HEK293 (cell line): ENCODE measurements around the gene TBL1Y.

ENCODE experiments used
- CTCF ChIA-PET: fragments of 350-600 bp; formaldehyde crosslinking; extraction: SDS; loops from one replicate; lab custom pipeline; 2021; ENCODE audit warnings: antibody characterized with exemption; lab: Yijun Ruan, JAX
- POLR2A ChIA-PET: fragments of 300-600 bp; formaldehyde crosslinking; extraction: SDS; loops from one replicate; lab custom pipeline; 2020; ENCODE audit warnings: antibody characterized with exemption, inconsistent platforms; lab: Yijun Ruan, JAX
- H3K27ac ChIP-seq: fragments of 200-500 bp; sonication (Bioruptor generic); 2 replicates; pipeline ENCODE4 v1.5.1; 2014; ENCODE audit warnings: low read depth, low read length, control low read depth, inconsistent platforms; ENCODE audit errors: extremely low read depth
- H3K36me3 ChIP-seq, 2 experiments: fragments of 200-500 bp in 1 of 2; sonication (Bioruptor generic) in 1 of 2; 1 replicate in 1 of 2; 2 replicates in 1 of 2; pipeline ENCODE4 v1.5.1; 2014 to 2017; ENCODE audit warnings: inconsistent platforms in 2 of 2, low read length in 2 of 2; ENCODE audit not compliant: control insufficient read depth in 2 of 2, insufficient read depth in 1 of 2
- H3K4me1 ChIP-seq: fragments of 200-500 bp; sonication (Bioruptor generic); 2 replicates; pipeline ENCODE4 v1.5.1; 2014; ENCODE audit warnings: mild to moderate bottlenecking, low read length, inconsistent platforms; ENCODE audit not compliant: control insufficient read depth, insufficient read depth
- H3K4me3 ChIP-seq: 2 replicates; pipeline ENCODE4 v1.5.1; 2011; ENCODE audit warnings: low read depth, mild to moderate bottlenecking, control low read depth, low read length, moderate library complexity
- H3K9me3 ChIP-seq: fragments of 200-500 bp; sonication (Bioruptor generic); 2 replicates; pipeline ENCODE4 v1.5.1; 2014; ENCODE audit warnings: low read depth, low read length, inconsistent platforms; ENCODE audit not compliant: control insufficient read depth, insufficient read depth
- BCL6B ChIP-seq: fragments of 450-650 bp; formaldehyde crosslinking; IDR thresholded peaks from 2 replicates; pipeline ENCODE4 v1.5.1; 2017; ENCODE audit warnings: missing biosample characterization, missing genetic modification characterization
- GLI2 ChIP-seq: fragments of 450-650 bp; formaldehyde crosslinking; IDR thresholded peaks from 2 replicates; pipeline ENCODE4; 2017; ENCODE audit warnings: missing biosample characterization, missing genetic modification characterization, low read depth, borderline replicate concordance
- KLF10 ChIP-seq: fragments of 450-650 bp; IDR thresholded peaks from 2 replicates; pipeline ENCODE4 v1.5.1; 2018; ENCODE audit warnings: missing biosample characterization, mild to moderate bottlenecking, missing genetic modification characterization
- PRDM1 ChIP-seq: fragments of 450-650 bp; formaldehyde crosslinking; IDR thresholded peaks from 2 replicates; pipeline ENCODE4; 2016; ENCODE audit warnings: missing biosample characterization, missing genetic modification characterization
- SALL2 ChIP-seq: fragments of 450-650 bp; formaldehyde crosslinking; IDR thresholded peaks from 2 replicates; pipeline ENCODE4 v1.5.0; 2017; ENCODE audit warnings: missing biosample characterization, mild to moderate bottlenecking, missing genetic modification characterization, borderline replicate concordance
- SP3 ChIP-seq: fragments of 450-650 bp; formaldehyde crosslinking; IDR thresholded peaks from 2 replicates; pipeline ENCODE4 v1.5.1; 2016; ENCODE audit warnings: missing biosample characterization, missing genetic modification characterization
- ZBTB49 ChIP-seq: fragments of 450-650 bp; formaldehyde crosslinking; IDR thresholded peaks from 2 replicates; pipeline ENCODE4 v1.5.1; 2016; ENCODE audit warnings: missing biosample characterization, missing genetic modification characterization, low read depth
- ZBTB7A ChIP-seq: fragments of 450-650 bp; formaldehyde crosslinking; IDR thresholded peaks from 2 replicates; pipeline ENCODE4 v1.5.1; 2016; ENCODE audit warnings: low read depth, missing biosample characterization, missing genetic modification characterization
- ZBTB8A ChIP-seq: fragments of 450-650 bp; formaldehyde crosslinking; IDR thresholded peaks from 2 replicates; pipeline ENCODE4 v1.5.1; 2016; ENCODE audit warnings: missing biosample characterization, missing genetic modification characterization
- ZEB2 ChIP-seq: fragments of 450-650 bp; formaldehyde crosslinking; IDR thresholded peaks from 2 replicates; pipeline ENCODE4 v1.5.1; 2016; ENCODE audit warnings: missing biosample characterization, missing genetic modification characterization
- ZIC2 ChIP-seq: fragments of 450-650 bp; formaldehyde crosslinking; IDR thresholded peaks from 2 replicates; pipeline ENCODE4 v1.5.1; 2016; ENCODE audit warnings: missing biosample characterization, missing genetic modification characterization
- ZNF155 ChIP-seq: fragments of 450-650 bp; formaldehyde crosslinking; IDR thresholded peaks from 2 replicates; pipeline ENCODE4 v1.5.1; 2016; ENCODE audit warnings: missing biosample characterization, missing genetic modification characterization
- ZNF214 ChIP-seq: fragments of 450-650 bp; formaldehyde crosslinking; IDR thresholded peaks from 2 replicates; pipeline ENCODE4 v1.5.1; 2017; ENCODE audit warnings: missing biosample characterization, mild to moderate bottlenecking, missing genetic modification characterization, borderline replicate concordance
- ZNF26 ChIP-seq: fragments of 450-650 bp; formaldehyde crosslinking; IDR thresholded peaks from 2 replicates; pipeline ENCODE4 v1.5.1; 2016; ENCODE audit warnings: missing biosample characterization, missing genetic modification characterization
- ZNF274 ChIP-seq, 2 experiments: fragments of 200-500 bp in 1 of 2; fragments of 450-650 bp in 1 of 2; sonication (Bioruptor generic) in 1 of 2; formaldehyde crosslinking in 1 of 2; IDR thresholded peaks; 2 replicates each; pipeline versions ENCODE4 v1.5.1 to v1.6.1; 2014 to 2016; ENCODE audit warnings: borderline replicate concordance in 1 of 2, inconsistent platforms in 1 of 2, low read length in 1 of 2, missing biosample characterization in 1 of 2, missing genetic modification characterization in 1 of 2
- ZNF37A ChIP-seq: fragments of 450-650 bp; IDR thresholded peaks from 2 replicates; pipeline ENCODE4 v1.5.1; 2018; ENCODE audit warnings: missing biosample characterization, missing genetic modification characterization
- ZNF473 ChIP-seq: fragments of 450-650 bp; formaldehyde crosslinking; IDR thresholded peaks from 2 replicates; pipeline ENCODE4 v1.5.1; 2017; ENCODE audit warnings: missing biosample characterization, missing genetic modification characterization
- ZNF521 ChIP-seq: fragments of 450-650 bp; formaldehyde crosslinking; IDR thresholded peaks from 2 replicates; pipeline ENCODE4 v1.5.1; 2017; ENCODE audit warnings: missing biosample characterization, mild to moderate bottlenecking, missing genetic modification characterization
- ZNF530 ChIP-seq: fragments of 450-650 bp; formaldehyde crosslinking; IDR thresholded peaks from 2 replicates; pipeline ENCODE4 v1.5.1; 2016; ENCODE audit warnings: low read depth, missing biosample characterization, missing genetic modification characterization
- ZNF548 ChIP-seq: fragments of 450-650 bp; formaldehyde crosslinking; IDR thresholded peaks from 2 replicates; pipeline ENCODE4 v1.5.1; 2016; ENCODE audit warnings: missing biosample characterization, missing genetic modification characterization
- ZNF549 ChIP-seq: fragments of 450-650 bp; IDR thresholded peaks from 2 replicates; pipeline ENCODE4 v1.5.1; 2018; ENCODE audit warnings: missing biosample characterization, missing genetic modification characterization, mild to moderate bottlenecking, inconsistent platforms, moderate library complexity
- ZNF560 ChIP-seq: fragments of 450-650 bp; formaldehyde crosslinking; IDR thresholded peaks from 2 replicates; pipeline ENCODE4 v1.5.1; 2017; ENCODE audit warnings: missing biosample characterization, missing genetic modification characterization, borderline replicate concordance
- ZNF600 ChIP-seq: fragments of 450-650 bp; formaldehyde crosslinking; IDR thresholded peaks from 2 replicates; pipeline ENCODE4 v1.5.1; 2016; ENCODE audit warnings: missing biosample characterization, missing genetic modification characterization
- ZNF660 ChIP-seq: fragments of 450-650 bp; IDR thresholded peaks from 2 replicates; pipeline ENCODE4 v1.5.1; 2018; ENCODE audit warnings: missing biosample characterization, mild to moderate bottlenecking, missing genetic modification characterization
- ZNF768 ChIP-seq: fragments of 450-650 bp; formaldehyde crosslinking; IDR thresholded peaks from 2 replicates; pipeline ENCODE4 v1.5.1; 2018; ENCODE audit warnings: missing biosample characterization, mild to moderate bottlenecking, missing genetic modification characterization
- TF ChIP-seq, protein P1 (sequence below): fragments of 450-650 bp; formaldehyde crosslinking; IDR thresholded peaks from 2 replicates; pipeline ENCODE4 v1.5.1; 2016; ENCODE audit warnings: missing biosample characterization, missing genetic modification characterization

The TBL1Y gene

GRCh38 chrY:6947695-6948094 is 37.2 kb downstream of the TBL1Y start:
- TF ChIP-seq ZBTB7A (tag by site-specific recombination) = no peak
- TF ChIP-seq ZNF530 = no peak
- TF ChIP-seq ZNF768 (tag by site-specific recombination) = no peak
- TF ChIP-seq, protein P1, sequence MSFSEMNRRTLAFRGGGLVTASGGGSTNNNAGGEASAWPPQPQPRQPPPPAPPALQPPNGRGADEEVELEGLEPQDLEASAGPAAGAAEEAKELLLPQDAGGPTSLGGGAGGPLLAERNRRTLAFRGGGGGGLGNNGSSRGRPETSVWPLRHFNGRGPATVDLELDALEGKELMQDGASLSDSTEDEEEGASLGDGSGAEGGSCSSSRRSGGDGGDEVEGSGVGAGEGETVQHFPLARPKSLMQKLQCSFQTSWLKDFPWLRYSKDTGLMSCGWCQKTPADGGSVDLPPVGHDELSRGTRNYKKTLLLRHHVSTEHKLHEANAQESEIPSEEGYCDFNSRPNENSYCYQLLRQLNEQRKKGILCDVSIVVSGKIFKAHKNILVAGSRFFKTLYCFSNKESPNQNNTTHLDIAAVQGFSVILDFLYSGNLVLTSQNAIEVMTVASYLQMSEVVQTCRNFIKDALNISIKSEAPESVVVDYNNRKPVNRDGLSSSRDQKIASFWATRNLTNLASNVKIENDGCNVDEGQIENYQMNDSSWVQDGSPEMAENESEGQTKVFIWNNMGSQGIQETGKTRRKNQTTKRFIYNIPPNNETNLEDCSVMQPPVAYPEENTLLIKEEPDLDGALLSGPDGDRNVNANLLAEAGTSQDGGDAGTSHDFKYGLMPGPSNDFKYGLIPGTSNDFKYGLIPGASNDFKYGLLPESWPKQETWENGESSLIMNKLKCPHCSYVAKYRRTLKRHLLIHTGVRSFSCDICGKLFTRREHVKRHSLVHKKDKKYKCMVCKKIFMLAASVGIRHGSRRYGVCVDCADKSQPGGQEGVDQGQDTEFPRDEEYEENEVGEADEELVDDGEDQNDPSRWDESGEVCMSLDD (tag by site-specific recombination) = no peak
- no peak for TF ChIP-seq ZNF548 (tag by site-specific recombination)
- no peak for TF ChIP-seq KLF10 (tag by site-specific recombination)
- no peak for TF ChIP-seq GLI2 (tag by site-specific recombination)
- no peak for TF ChIP-seq ZNF560 (tag by site-specific recombination)
- no peak for TF ChIP-seq ZBTB49 (tag by site-specific recombination)
- no peak for TF ChIP-seq ZNF600 (tag by site-specific recombination)
- no peak for TF ChIP-seq ZBTB8A (tag by site-specific recombination)
- TF ChIP-seq ZNF660 (tag by site-specific recombination) = no peak
- TF ChIP-seq ZIC2 (tag by site-specific recombination) = no peak
- TF ChIP-seq ZNF37A (tag by site-specific recombination) = no peak
- TF ChIP-seq ZNF473 (tag by site-specific recombination) = no peak
- no peak for TF ChIP-seq ZNF521 (tag by site-specific recombination)
- no peak for TF ChIP-seq ZNF214 (tag by site-specific recombination)
- TF ChIP-seq ZNF274 (IDR thresholded peaks at IDR 0.05; ENCODE audit: low read length) = no peak
- TF ChIP-seq ZNF274 (tag by site-specific recombination; IDR thresholded peaks at IDR 0.05; ENCODE audit: borderline replicate concordance) = no peak
- no peak for TF ChIP-seq SP3
- CTCF ChIA-PET = no interaction called here
- no peaks in the 10 kb centered on the region for H3K4me1 ChIP-seq
- POLR2A ChIA-PET = no interaction called here
- no peak overlapping the region for H3K27ac ChIP-seq
- H3K9me3 ChIP-seq = no peaks in the 10 kb centered on the region
- H3K4me3 ChIP-seq = no peak overlapping the region
- no peaks in the 10 kb centered on the region for H3K36me3 ChIP-seq

GRCh38 chrY:6948378-6948777 is 37.9 kb downstream of the TBL1Y start:
- no peak overlapping the region for H3K4me3 ChIP-seq
- POLR2A ChIA-PET = no interaction called here
- H3K4me1 ChIP-seq = no peaks in the 10 kb centered on the region
- H3K36me3 ChIP-seq = no peaks in the 10 kb centered on the region
- no peak overlapping the region for H3K27ac ChIP-seq
- H3K9me3 ChIP-seq = no peaks in the 10 kb centered on the region
- CTCF ChIA-PET = no interaction called here
- TF ChIP-seq BCL6B (no peak), ZNF549 (tag by site-specific recombination) (no peak), ZBTB49 (tag by site-specific recombination) (no peak), ZNF560 (tag by site-specific recombination) (no peak), ZEB2 (tag by site-specific recombination) (no peak), PRDM1 (no peak), ZNF155 (no peak), SALL2 (tag by site-specific recombination) (no peak), ZNF26 (tag by site-specific recombination) (no peak)
